HUES6 (cell line): ENCODE results near the gene ACYP1.

Source experiments
- H3K27ac ChIP-seq: 2 replicates; pipeline ENCODE4 v1.7.0; 2013; ENCODE audit warnings: low read depth, mild to moderate bottlenecking, low read length, inconsistent platforms
- H3K27me3 ChIP-seq: 2 replicates; pipeline ENCODE4 v1.6.1; 2013; ENCODE audit warnings: low read length; ENCODE audit not compliant: control insufficient read depth, insufficient read depth
- H3K36me3 ChIP-seq: 2 replicates; pipeline ENCODE4 v1.6.1; 2013; ENCODE audit warnings: low read length; ENCODE audit not compliant: control insufficient read depth, insufficient read depth
- H3K4me1 ChIP-seq: 2 replicates; pipeline ENCODE4 v1.6.1; 2013; ENCODE audit warnings: low read length; ENCODE audit not compliant: control insufficient read depth, insufficient read depth
- H3K4me3 ChIP-seq: 2 replicates; pipeline ENCODE4 v1.5.1; 2013; ENCODE audit warnings: low read depth, low read length
- H3K9ac ChIP-seq: one replicate; pipeline ENCODE4 v1.6.1; 2013; ENCODE audit warnings: mild to moderate bottlenecking, low read length
- H3K9me3 ChIP-seq: 2 replicates; pipeline ENCODE4 v1.6.1; 2013; ENCODE audit warnings: low read depth, low read length; ENCODE audit not compliant: control insufficient read depth, insufficient read depth

Gene ACYP1

GRCh38 chr14:75090353-75090752 is 26.5 kb upstream of the ACYP1 start:
- no peak overlapping the region for H3K9ac ChIP-seq
- no peak overlapping the region for H3K27ac ChIP-seq
- peaks cover 4% of the 10 kb centered on the region; the same call in 1 of the 2 replicates for H3K4me1 ChIP-seq
- no peak overlapping the region for H3K4me3 ChIP-seq
- no peaks in the 10 kb centered on the region for H3K27me3 ChIP-seq
- H3K36me3 ChIP-seq = peaks cover 64% of the 10 kb centered on the region
- H3K9me3 ChIP-seq = no peaks in the 10 kb centered on the region

GRCh38 chr14:75088566-75089373 is 24.9 kb upstream of the ACYP1 start:
- Histone ChIP-seq H3K9ac (no peak overlapping the region), H3K4me1 (peaks cover 4% of the 10 kb centered on the region; the same call in 1 of the 2 replicates), H3K27me3 (no peaks in the 10 kb centered on the region), H3K4me3 (no peak overlapping the region), H3K36me3 (peaks cover 64% of the 10 kb centered on the region), H3K9me3 (no peaks in the 10 kb centered on the region), H3K27ac (no peak overlapping the region)

- Histone ChIP-seq H3K4me1 (peaks cover 4% of the 10 kb centered on the region; the same call in 1 of the 2 replicates), H3K9me3 (no peaks in the 10 kb centered on the region), H3K9ac (no peak overlapping the region), H3K27ac (no peak overlapping the region), H3K4me3 (no peak overlapping the region), H3K27me3 (no peaks in the 10 kb centered on the region), H3K36me3 (peaks cover 67% of the 10 kb centered on the region)
Measured at GRCh38 chr14:75088153-75088552, 24.3 kb upstream of the ACYP1 start.

GRCh38 chr14:75084513-75084912 is 20.7 kb upstream of the ACYP1 start:
- no peak overlapping the region for H3K27ac ChIP-seq
- no peak overlapping the region for H3K4me3 ChIP-seq
- no peaks in the 10 kb centered on the region for H3K4me1 ChIP-seq
- H3K9me3 ChIP-seq = no peaks in the 10 kb centered on the region
- no peak overlapping the region for H3K9ac ChIP-seq
- peaks cover 66% of the 10 kb centered on the region for H3K36me3 ChIP-seq
- no peaks in the 10 kb centered on the region for H3K27me3 ChIP-seq

GRCh38 chr14:75083271-75083670 is 19.4 kb upstream of the ACYP1 start:
- no peak overlapping the region for H3K4me3 ChIP-seq
- no peak overlapping the region for H3K9ac ChIP-seq
- H3K9me3 ChIP-seq = no peaks in the 10 kb centered on the region
- H3K27ac ChIP-seq = no peak overlapping the region
- no peaks in the 10 kb centered on the region for H3K4me1 ChIP-seq
- H3K36me3 ChIP-seq = peaks cover 65% of the 10 kb centered on the region
- H3K27me3 ChIP-seq = no peaks in the 10 kb centered on the region

GRCh38 chr14:75081660-75082229 is 17.9 kb upstream of the ACYP1 start:
- H3K27ac ChIP-seq = no peak overlapping the region
- H3K9me3 ChIP-seq = no peaks in the 10 kb centered on the region
- H3K4me3 ChIP-seq = no peak overlapping the region
- no peaks in the 10 kb centered on the region for H3K4me1 ChIP-seq
- H3K27me3 ChIP-seq = no peaks in the 10 kb centered on the region
- no peak overlapping the region for H3K9ac ChIP-seq
- H3K36me3 ChIP-seq = peaks cover 49% of the 10 kb centered on the region

GRCh38 chr14:75079521-75079920 is 15.7 kb upstream of the ACYP1 start:
- Histone ChIP-seq H3K36me3 (peaks cover 29% of the 10 kb centered on the region), H3K9me3 (no peaks in the 10 kb centered on the region), H3K27ac (no peak overlapping the region), H3K9ac (no peak overlapping the region), H3K4me3 (no peak overlapping the region), H3K4me1 (no peaks in the 10 kb centered on the region), H3K27me3 (no peaks in the 10 kb centered on the region)

- peaks cover 12% of the 10 kb centered on the region for H3K36me3 ChIP-seq
- H3K4me1 ChIP-seq = no peaks in the 10 kb centered on the region
- H3K4me3 ChIP-seq = no peak overlapping the region
- H3K9me3 ChIP-seq = no peaks in the 10 kb centered on the region
- no peak overlapping the region for H3K9ac ChIP-seq
- no peak overlapping the region for H3K27ac ChIP-seq
- no peaks in the 10 kb centered on the region for H3K27me3 ChIP-seq
Measured at GRCh38 chr14:75077794-75078193, 14.0 kb upstream of the ACYP1 start.

- no peaks in the 10 kb centered on the region for H3K9me3 ChIP-seq
- peaks cover 6% of the 10 kb centered on the region; the same call in 1 of the 2 replicates for H3K4me1 ChIP-seq
- no peak overlapping the region for H3K9ac ChIP-seq
- no peaks in the 10 kb centered on the region for H3K36me3 ChIP-seq
- no peaks in the 10 kb centered on the region for H3K27me3 ChIP-seq
- H3K4me3 ChIP-seq = 0 out of 2 replicates have a peak overlapping the region, but pooled peaks have one; percentile 82
- no peak overlapping the region for H3K27ac ChIP-seq
Measured at GRCh38 chr14:75070383-75070782, 6.6 kb upstream of the ACYP1 start.

- Histone ChIP-seq H3K27ac (no peak overlapping the region), H3K9ac (peak overlapping the region; percentile 75), H3K4me3 (peak overlapping the region; percentile 82)
Measured at GRCh38 chr14:75069811-75070145, 6.0 kb upstream of the ACYP1 start.

GRCh38 chr14:75069121-75069810 is 5.4 kb upstream of the ACYP1 start, which contains the start of gene ZC2HC1C:
TSS of gene ZC2HC1C (plus strand) at chr14:75069641. CDS start at chr14:75070574, 933 bp downstream.
- H3K27ac ChIP-seq = peak within 1 kb of the TSS; percentile 93
- peak within 1 kb of the TSS; percentile 92 for H3K9ac ChIP-seq
- no peaks in the 10 kb centered on the region for H3K9me3 ChIP-seq
- H3K27me3 ChIP-seq = no peaks in the 10 kb centered on the region
- peaks cover 6% of the 10 kb centered on the region; the same call in 1 of the 2 replicates for H3K4me1 ChIP-seq
- H3K4me3 ChIP-seq = peak within 1 kb of the TSS; percentile 82
- H3K36me3 ChIP-seq = no peaks in the 10 kb centered on the region

More at GRCh38 chr14:75069811-75070145, 6.0 kb upstream of the ACYP1 start:
- no peaks in the 10 kb centered on the region for H3K9me3 ChIP-seq
- no peaks in the 10 kb centered on the region for H3K27me3 ChIP-seq
- peaks cover 6% of the 10 kb centered on the region; the same call in 1 of the 2 replicates for H3K4me1 ChIP-seq
- no peaks in the 10 kb centered on the region for H3K36me3 ChIP-seq
